ENCODE results near the gene TMEM229A. TPM values are rescaled to one million over a fixed set of nuclear protein-coding genes. Genes with fewer than 3 reads are reported as not detected.

The TMEM229A gene
- total RNA-seq, 1 donor: not detected

DNA sequence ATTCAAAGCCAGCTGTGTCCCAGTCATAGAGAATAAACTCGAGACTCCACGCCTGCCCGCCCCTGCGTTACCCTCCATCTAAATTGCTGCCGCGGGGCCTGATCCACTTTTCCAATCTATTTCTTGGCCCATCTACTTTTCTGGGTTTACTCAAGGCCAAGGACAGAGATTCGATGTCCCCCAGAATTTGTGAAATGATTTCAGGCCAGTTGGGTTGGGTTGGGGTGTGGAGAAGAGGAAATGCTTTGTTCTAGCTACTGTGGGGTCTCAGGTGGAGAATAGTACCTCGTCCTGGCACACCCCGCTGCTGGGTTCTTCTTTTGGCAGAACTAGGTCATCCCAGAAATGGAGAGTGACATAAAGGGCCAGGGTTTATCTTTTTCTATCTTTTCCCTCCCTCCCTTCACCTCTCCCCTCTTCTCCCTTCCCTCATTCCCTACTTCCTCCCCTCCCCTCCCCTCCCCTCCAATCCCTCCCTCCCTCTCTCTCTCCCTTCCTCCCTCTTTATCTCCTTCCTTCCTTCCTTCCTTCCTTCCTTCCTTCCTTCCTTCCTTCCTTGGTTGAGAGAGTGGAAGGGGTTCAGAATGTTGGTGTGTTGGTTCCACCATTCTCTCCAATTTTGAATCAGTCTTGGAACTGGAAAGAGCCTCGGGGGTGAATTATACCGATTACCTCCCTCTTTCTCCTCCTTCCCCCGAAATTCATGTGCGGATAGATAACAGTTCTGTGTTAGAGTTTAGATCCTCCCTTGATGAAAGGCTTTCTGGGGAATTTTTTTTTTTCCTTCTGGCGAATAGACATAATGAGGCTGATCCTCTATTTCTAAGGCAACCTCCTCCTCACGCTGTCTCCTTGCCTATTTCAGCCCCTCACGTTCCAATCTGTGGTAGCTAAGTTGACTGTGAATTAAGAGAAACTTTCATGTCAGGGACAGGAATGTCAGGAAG lies 1.2 kb upstream of the TMEM229A start:
- no peaks in the 10 kb centered on the region for H3K36me3 ChIP-seq (ENCODE audit: insufficient read depth, low read length)
- no peaks in the 10 kb centered on the region for H3K79me2 ChIP-seq (ENCODE audit: insufficient read depth, low read length)
- H3K9me3 ChIP-seq (ENCODE audit: low read depth, low read length): no peaks in the 10 kb centered on the region
- H2AFZ ChIP-seq (ENCODE audit: low read length): no peak overlapping the region
- no peak for TF ChIP-seq CTCF (IDR thresholded peaks at IDR 0.05; ENCODE audit: extremely low read depth, low read depth, low read length)
- H3K4me1 ChIP-seq (ENCODE audit: insufficient read depth, low read length): no peaks in the 10 kb centered on the region
- H3K4me3 ChIP-seq (ENCODE audit: insufficient read depth, low read length): no peak overlapping the region
- H3K4me2 ChIP-seq (ENCODE audit: insufficient read depth, low read length): no peak overlapping the region
- no peak for DNase-seq (ENCODE audit: insufficient read length, low spot score, missing footprints)
- no peak overlapping the region for H3K27ac ChIP-seq (ENCODE audit: low read depth, low read length)
- H3K27me3 ChIP-seq (ENCODE audit: insufficient read depth, low read length): peaks cover 18% of the 10 kb centered on the region
- no peaks in the 10 kb centered on the region for H4K20me1 ChIP-seq (ENCODE audit: insufficient read depth, low read length)

- H3K27me3 ChIP-seq (ENCODE audit: insufficient read depth, low read length): peaks cover 18% of the 10 kb centered on the region
- peak; percentile 57 for DNase-seq (ENCODE audit: insufficient read length, low spot score, missing footprints)
- no peak overlapping the region for H2AFZ ChIP-seq (ENCODE audit: low read length)
- H3K36me3 ChIP-seq (ENCODE audit: insufficient read depth, low read length): no peaks in the 10 kb centered on the region
- no peaks in the 10 kb centered on the region for H4K20me1 ChIP-seq (ENCODE audit: insufficient read depth, low read length)
- H3K4me3 ChIP-seq (ENCODE audit: insufficient read depth, low read length): no peak overlapping the region
- H3K27ac ChIP-seq (ENCODE audit: low read depth, low read length): no peak overlapping the region
- no peak for TF ChIP-seq CTCF (IDR thresholded peaks at IDR 0.05; ENCODE audit: extremely low read depth, low read depth, low read length)
- H3K79me2 ChIP-seq (ENCODE audit: insufficient read depth, low read length): no peaks in the 10 kb centered on the region
- H3K4me2 ChIP-seq (ENCODE audit: insufficient read depth, low read length): no peak overlapping the region
- no peaks in the 10 kb centered on the region for H3K4me1 ChIP-seq (ENCODE audit: insufficient read depth, low read length)
- H3K9me3 ChIP-seq (ENCODE audit: low read depth, low read length): no peaks in the 10 kb centered on the region
Measured at GRCh38 chr7:124033095-124033806, 384 bp upstream of the TMEM229A start.

DNA sequence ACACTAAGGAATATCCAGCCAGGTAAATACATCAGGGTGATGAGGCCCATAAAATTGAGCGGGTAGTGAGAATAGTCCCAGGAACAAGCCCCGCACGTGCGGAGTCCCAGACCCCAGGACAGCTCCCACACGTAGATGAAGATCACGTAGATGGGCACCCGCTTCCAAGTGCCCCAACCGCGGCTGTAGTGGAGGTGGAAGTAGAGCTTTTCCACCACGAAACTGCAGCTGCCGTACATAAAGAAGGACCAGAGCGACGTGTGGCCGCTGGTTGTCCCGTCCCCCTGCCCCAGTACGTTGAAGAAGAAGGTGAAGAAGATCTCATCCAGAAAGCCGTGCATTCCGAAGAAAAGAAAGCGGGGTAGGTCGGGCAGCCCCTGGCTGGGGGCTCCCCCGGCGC lies 948 bp downstream of the TMEM229A start:
- no peak overlapping the region for H3K4me2 ChIP-seq (ENCODE audit: insufficient read depth, low read length)
- H3K27me3 ChIP-seq (ENCODE audit: insufficient read depth, low read length): peaks cover 18% of the 10 kb centered on the region
- TF ChIP-seq CTCF (IDR thresholded peaks at IDR 0.05; ENCODE audit: extremely low read depth, low read depth, low read length): no peak
- no peaks in the 10 kb centered on the region for H3K79me2 ChIP-seq (ENCODE audit: insufficient read depth, low read length)
- DNase-seq (ENCODE audit: insufficient read length, low spot score, missing footprints): peak; percentile 70
- H2AFZ ChIP-seq (ENCODE audit: low read length): no peak overlapping the region
- H3K9me3 ChIP-seq (ENCODE audit: low read depth, low read length): no peaks in the 10 kb centered on the region
- no peaks in the 10 kb centered on the region for H3K36me3 ChIP-seq (ENCODE audit: insufficient read depth, low read length)
- H4K20me1 ChIP-seq (ENCODE audit: insufficient read depth, low read length): no peaks in the 10 kb centered on the region
- H3K4me3 ChIP-seq (ENCODE audit: insufficient read depth, low read length): no peak overlapping the region
- no peaks in the 10 kb centered on the region for H3K4me1 ChIP-seq (ENCODE audit: insufficient read depth, low read length)
- H3K27ac ChIP-seq (ENCODE audit: low read depth, low read length): no peak overlapping the region

DNA sequence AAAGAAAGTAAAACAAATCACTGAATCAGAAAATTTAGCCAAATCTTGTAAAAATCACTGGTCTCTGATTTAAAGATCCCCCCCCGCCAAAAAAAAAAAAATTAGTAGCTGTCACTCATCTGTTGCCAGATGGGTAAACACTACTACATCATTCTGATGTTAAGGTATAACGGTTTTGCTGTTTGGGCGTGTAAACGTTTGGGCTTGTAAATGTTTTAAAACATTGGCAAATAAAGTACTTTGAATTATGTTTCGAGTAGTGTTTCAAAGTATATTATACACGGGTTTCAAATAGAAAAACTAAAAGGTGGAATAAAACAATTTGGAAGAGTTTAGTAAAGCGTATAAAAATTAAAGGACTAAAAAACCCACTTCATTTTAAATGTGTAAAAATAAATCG lies 1.5 kb downstream of the TMEM229A start:
- Histone ChIP-seq H4K20me1 (ENCODE audit: insufficient read depth, low read length) (no peaks in the 10 kb centered on the region), H3K36me3 (ENCODE audit: insufficient read depth, low read length) (no peaks in the 10 kb centered on the region), H3K9me3 (ENCODE audit: low read depth, low read length) (no peaks in the 10 kb centered on the region), H3K79me2 (ENCODE audit: insufficient read depth, low read length) (no peaks in the 10 kb centered on the region), H2AFZ (ENCODE audit: low read length) (no peak overlapping the region), H3K4me3 (ENCODE audit: insufficient read depth, low read length) (no peak overlapping the region), H3K27me3 (ENCODE audit: insufficient read depth, low read length) (peaks cover 18% of the 10 kb centered on the region), H3K4me2 (ENCODE audit: insufficient read depth, low read length) (no peak overlapping the region), H3K27ac (ENCODE audit: low read depth, low read length) (no peak overlapping the region), H3K4me1 (ENCODE audit: insufficient read depth, low read length) (no peaks in the 10 kb centered on the region)
- TF ChIP-seq CTCF (IDR thresholded peaks at IDR 0.05; ENCODE audit: extremely low read depth, low read depth, low read length): no peak
- peak; percentile 9 for DNase-seq (ENCODE audit: insufficient read length, low spot score, missing footprints)
